Measurements from ENCODE around the gene CBARP. TPM values are rescaled to one million over a fixed set of nuclear protein-coding genes. Genes with fewer than 3 reads are reported as not detected.

Gene CBARP
- total RNA-seq, 1 donor from 2014 or later: 0.96 TPM

GRCh38 chr19:1270213-1270853 is 32.5 kb upstream of the CBARP start:
- Histone ChIP-seq H3K4me3 (peak overlapping the region; percentile 86), H3K4me1 (peaks cover 94% of the 10 kb centered on the region), H3K36me3 (peaks cover 50% of the 10 kb centered on the region), H3K27me3 (ENCODE audit: low read depth) (no peaks in the 10 kb centered on the region), H3K27ac (replicated peaks) (peak overlapping the region; percentile 100), H3K9me3 (replicated peaks) (no peaks in the 10 kb centered on the region)
- intact Hi-C loops (cut with micrococcal nuclease): no loop called here
- no peak for TF ChIP-seq CTCF (IDR thresholded peaks at IDR 0.05; ENCODE audit: borderline replicate concordance)
- no peak for DNase-seq

- H3K27me3 ChIP-seq (ENCODE audit: low read depth): no peaks in the 10 kb centered on the region
- H3K36me3 ChIP-seq: peaks cover 45% of the 10 kb centered on the region
- peak overlapping the region; percentile 100 for H3K27ac ChIP-seq (replicated peaks)
- intact Hi-C loops (cut with micrococcal nuclease): no loop called here
- H3K9me3 ChIP-seq (replicated peaks): no peaks in the 10 kb centered on the region
- peak; percentile 84 for DNase-seq
- TF ChIP-seq CTCF (IDR thresholded peaks at IDR 0.05; ENCODE audit: borderline replicate concordance): no peak
- peaks cover 95% of the 10 kb centered on the region for H3K4me1 ChIP-seq
- H3K4me3 ChIP-seq: peak overlapping the region; percentile 86
Measured at GRCh38 chr19:1269478-1270212, 31.8 kb upstream of the CBARP start.

- intact Hi-C loops (cut with micrococcal nuclease): no loop called here
- H3K4me3 ChIP-seq: peak within 1 kb of the TSS; percentile 86
- H3K36me3 ChIP-seq: peaks cover 39% of the 10 kb centered on the region
- peaks cover 93% of the 10 kb centered on the region for H3K4me1 ChIP-seq
- no peak for TF ChIP-seq CTCF (IDR thresholded peaks at IDR 0.05; ENCODE audit: borderline replicate concordance)
- no peaks in the 10 kb centered on the region for H3K27me3 ChIP-seq (ENCODE audit: low read depth)
- no peaks in the 10 kb centered on the region for H3K9me3 ChIP-seq (replicated peaks)
- DNase-seq: peak; percentile 100
- peak within 1 kb of the TSS; percentile 100 for H3K27ac ChIP-seq (replicated peaks)
Measured at GRCh38 chr19:1269065-1269477, 31.3 kb upstream of the CBARP start, which contains the start of gene CIRBP. Gene CIRBP, plus strand, starts transcription at chr19:1269332. Its CDS starts 1,602 bp downstream, at chr19:1270934.

- no peak for DNase-seq
- intact Hi-C loops (cut with micrococcal nuclease): no loop called here
- Histone ChIP-seq H3K27me3 (ENCODE audit: low read depth) (no peaks in the 10 kb centered on the region), H3K9me3 (replicated peaks) (no peaks in the 10 kb centered on the region), H3K27ac (replicated peaks) (peak overlapping the region; percentile 100), H3K4me1 (peaks cover 87% of the 10 kb centered on the region), H3K36me3 (peaks cover 33% of the 10 kb centered on the region), H3K4me3 (peak overlapping the region; percentile 86)
- no peak for TF ChIP-seq CTCF (IDR thresholded peaks at IDR 0.05; ENCODE audit: borderline replicate concordance)
Measured at GRCh38 chr19:1268226-1269064, 30.6 kb upstream of the CBARP start.

GRCh38 chr19:1267477-1268225 is 29.8 kb upstream of the CBARP start:
- TF ChIP-seq CTCF (IDR thresholded peaks at IDR 0.05; ENCODE audit: borderline replicate concordance): no peak
- Histone ChIP-seq H3K4me3 (peak overlapping the region; percentile 67), H3K9me3 (replicated peaks) (no peaks in the 10 kb centered on the region), H3K27me3 (ENCODE audit: low read depth) (no peaks in the 10 kb centered on the region), H3K36me3 (peaks cover 25% of the 10 kb centered on the region), H3K27ac (replicated peaks) (peak overlapping the region; percentile 100), H3K4me1 (peaks cover 83% of the 10 kb centered on the region)
- intact Hi-C loops (cut with micrococcal nuclease): no loop called here
- DNase-seq: no peak
